Heart left ventricle (tissue), 16 donors: ENCODE measurements around the gene ZNF354C. TPM values are rescaled to one million over a fixed set of nuclear protein-coding genes. Genes with fewer than 3 reads are reported as not detected.

Experiments
- ATAC-seq, 4 donors: fragments of 200-7000 bp; cut with Tn5 transposase; one replicate each; pipeline ENCODE4 v1.9.1; 2020 to 2022; ENCODE audit warnings: moderate library complexity in 4 of 4, mild to moderate bottlenecking in 3 of 4, moderate number of reproducible peaks in 1 of 4
- DNase-seq, 5 donors: peaks; one replicate each; pipeline ENCODE4 v3.0.0-alpha.2; 2020
- H3K27ac ChIP-seq, 12 donors: fragments of 200-600 bp; sonication (generic) in 4 of 12; one replicate each; pipeline versions ENCODE4 v1.5.0 to v1.8.0; 2016 to 2022; ENCODE audit warnings: mild to moderate bottlenecking in 2 of 12
- H3K27me3 ChIP-seq, 9 donors: fragments of 200-600 bp; sonication (generic) in 2 of 9; one replicate each; pipeline versions ENCODE4 v1.5.1 to v1.8.0; 2016 to 2022; ENCODE audit warnings: mild to moderate bottlenecking in 3 of 9
- H3K36me3 ChIP-seq, 9 donors: fragments of 200-600 bp; sonication (generic) in 2 of 9; one replicate each; pipeline versions ENCODE4 v1.5.0 to v1.8.0; 2018 to 2022; ENCODE audit warnings: mild to moderate bottlenecking in 2 of 9
- H3K4me1 ChIP-seq, 12 donors: fragments of 200-600 bp; sonication (generic) in 4 of 12; one replicate each; pipeline versions ENCODE4 v1.5.0 to v1.8.0; 2016 to 2022; ENCODE audit warnings: mild to moderate bottlenecking in 3 of 12
- H3K4me3 ChIP-seq, 12 donors: fragments of 200-600 bp; sonication (generic) in 4 of 12; one replicate each; pipeline versions ENCODE4 v1.5.0 to v1.8.0; 2017 to 2022; ENCODE audit warnings: mild to moderate bottlenecking in 9 of 12, moderate library complexity in 4 of 12
- H3K9me3 ChIP-seq, 12 donors: fragments of 200-600 bp; sonication (generic) in 4 of 12; one replicate each; pipeline versions ENCODE4 v1.5.0 to v1.8.0; 2016 to 2022; ENCODE audit warnings: mild to moderate bottlenecking in 1 of 12
- POLR2A ChIP-seq, 2 donors: fragments of 450-650 bp; IDR thresholded peaks; one replicate each; pipeline ENCODE4 v1.6.1; 2017; ENCODE audit warnings: antibody characterized with exemption in 2 of 2, mild to moderate bottlenecking in 2 of 2, moderate library complexity in 2 of 2
- WGBS, 4 donors: extraction: QIAGEN DNeasy Blood & Tissue Kit in 2 of 4; methylation state at CpG; one replicate each; pipeline versions ENCODE4 v1.1.5 to v1.1.7; 2013 to 2018; 5-methylcytosine and 5-hydroxymethylcytosine counted together
- intact Hi-C, 10 donors: fragments of 100-400 bp; cut with DNase I; formaldehyde crosslinking; loops; one replicate each; pipeline versions ENCODE4 v1.11.1 to v1.14.2; 2022
- polyA plus RNA-seq, 2 donors: library from polyadenylated mRNA; stranded (reverse); fragments of 200-250 nt; gene quantifications; one replicate each; pipeline ENCODE4 v1.2.3, GENCODE V29; 2013
- total RNA-seq, 9 donors: library from RNA; depleted of rRNA in 2 of 9; stranded (reverse); fragments of >200 nt in 2 of 9; fragmentation: NEBNext Ultra II Directional in 3 of 9; extraction: Animal tissue kit (Norgen Biotek cat#: 25700) in 3 of 9; gene quantifications; one replicate each; pipeline versions ENCODE4 v1.1.0 to v1.2.4, GENCODE V29; 2016 to 2023
- TF ChIP-seq, protein P1 (sequence below), 12 donors: fragments of 200-600 bp; sonication (generic) in 4 of 12; IDR thresholded peaks; one replicate each; pipeline versions ENCODE4 v1.5.0 to v1.8.0; 2018 to 2022; ENCODE audit warnings: antibody characterized with exemption in 12 of 12, mild to moderate bottlenecking in 5 of 12
- donor health status: ischemic (EF 13 %, LVEDD 7.1; RV severe dilation, severe dysfunction).
- donor health status: healthy with polysubstance abuse.
- donor health status: DM: no; HTN: yes; CAD: no.
- donor health status: DM: no; HTN: no; CAD: no.
- donor health status: ischemic (EF 25% LVEDD 6.9; RV normal size, moderate dysfunction).
- donor health status: ischemic (EF 25% LVEDD 5.7; RV mildly dilated, moderate dysfunction).
- donor health status: healthy.
- donor health status: DM: yes; HTN: yes; CAD: no.
- donor health status: ischemic (EF 35%, LVEDD 5.7; RV mildly dilated, moderate dysfunction).
- donor health status: nonischemic (EF 11% LVEDD 7.7; RV severe dilation, severe dysfunction).
- donor health status: DM: yes; HTN: yes; CAD: no.
- donor health status: PGD.
- donor health status: ischemic (EF 29% LVEDD 5.4; RV normal size, mild dysfunction).
- donor health status: nonischemic (EF 23%, LVEDD 6.1; RV moderate dilation, normal function).

Gene ZNF354C
- total and polyA plus RNA-seq, 11 donors: 1.3 to 5.7 (median 3.9) TPM

DNA sequence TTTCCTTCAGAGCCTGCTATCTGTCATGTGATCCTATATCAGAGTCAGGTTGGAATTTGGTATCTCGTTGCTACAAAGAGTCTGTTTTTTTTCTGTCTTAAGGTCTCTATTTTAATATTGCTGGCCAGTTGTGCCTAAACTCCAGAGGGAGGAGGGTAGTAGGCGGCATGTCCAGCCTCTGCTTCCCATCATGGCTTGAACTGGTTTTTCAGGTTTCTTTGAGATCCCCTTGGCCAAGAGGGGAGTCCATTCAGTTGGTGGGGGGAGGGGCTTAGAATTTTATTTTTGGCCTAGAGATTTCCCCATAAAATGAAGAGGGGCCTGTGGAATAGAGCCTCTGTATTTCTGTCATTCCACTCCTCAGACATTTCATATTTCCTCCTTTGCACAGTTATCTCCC lies 15.4 kb upstream of the ZNF354C start:
- no peak for DNase-seq
- Histone ChIP-seq H3K4me1 (no peaks in the 10 kb centered on the region), H3K36me3 (no peaks in the 10 kb centered on the region), H3K9me3 (peaks cover 0 to 36% (median under 1%) of the 10 kb centered on the region in 12 donors), H3K4me3 (no peak overlapping the region), H3K27ac (no peak overlapping the region), H3K27me3 (no peaks in the 10 kb centered on the region)
- 71 to 79% (median 75%) methylated on average over 2 of the region's 2 CpGs for WGBS, 4 donors
- TF ChIP-seq, protein P1, sequence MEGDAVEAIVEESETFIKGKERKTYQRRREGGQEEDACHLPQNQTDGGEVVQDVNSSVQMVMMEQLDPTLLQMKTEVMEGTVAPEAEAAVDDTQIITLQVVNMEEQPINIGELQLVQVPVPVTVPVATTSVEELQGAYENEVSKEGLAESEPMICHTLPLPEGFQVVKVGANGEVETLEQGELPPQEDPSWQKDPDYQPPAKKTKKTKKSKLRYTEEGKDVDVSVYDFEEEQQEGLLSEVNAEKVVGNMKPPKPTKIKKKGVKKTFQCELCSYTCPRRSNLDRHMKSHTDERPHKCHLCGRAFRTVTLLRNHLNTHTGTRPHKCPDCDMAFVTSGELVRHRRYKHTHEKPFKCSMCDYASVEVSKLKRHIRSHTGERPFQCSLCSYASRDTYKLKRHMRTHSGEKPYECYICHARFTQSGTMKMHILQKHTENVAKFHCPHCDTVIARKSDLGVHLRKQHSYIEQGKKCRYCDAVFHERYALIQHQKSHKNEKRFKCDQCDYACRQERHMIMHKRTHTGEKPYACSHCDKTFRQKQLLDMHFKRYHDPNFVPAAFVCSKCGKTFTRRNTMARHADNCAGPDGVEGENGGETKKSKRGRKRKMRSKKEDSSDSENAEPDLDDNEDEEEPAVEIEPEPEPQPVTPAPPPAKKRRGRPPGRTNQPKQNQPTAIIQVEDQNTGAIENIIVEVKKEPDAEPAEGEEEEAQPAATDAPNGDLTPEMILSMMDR (IDR thresholded peaks at IDR 0.05): no peak
- no peak for TF ChIP-seq POLR2A (IDR thresholded peaks at IDR 0.05)
- intact Hi-C loops: no loop called here
- no peak for ATAC-seq

DNA sequence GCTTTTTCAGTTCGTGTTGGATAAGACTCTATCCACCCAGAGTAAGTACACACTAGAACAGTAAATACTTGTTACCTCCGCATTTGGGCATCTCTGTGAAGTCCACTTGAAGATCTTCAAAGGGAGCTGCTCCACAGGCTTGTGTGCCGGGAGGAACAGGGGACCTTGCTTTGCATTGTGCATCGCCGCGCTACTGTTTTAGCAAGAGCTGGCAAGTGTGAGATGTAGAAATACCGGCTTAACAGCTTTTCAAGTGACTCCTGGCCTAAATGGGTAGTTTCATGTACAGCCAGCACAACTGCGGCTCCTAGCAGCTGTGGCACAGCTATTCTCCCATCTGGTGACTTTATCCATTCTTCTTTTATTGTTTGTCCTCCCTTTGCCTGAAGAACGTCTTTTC lies 8.4 kb upstream of the ZNF354C start:
- no peak for DNase-seq
- H3K9me3 ChIP-seq: peaks cover 0 to 12% (median 0%) of the 10 kb centered on the region in 12 donors
- H3K4me3 ChIP-seq: no peak overlapping the region
- TF ChIP-seq, protein P1 (IDR thresholded peaks at IDR 0.05): no peak
- TF ChIP-seq POLR2A (IDR thresholded peaks at IDR 0.05): no peak
- no peak for ATAC-seq
- H3K27me3 ChIP-seq: no peaks in the 10 kb centered on the region
- 87 to 91% (median 89%) methylated on average over 9 of the region's 9 CpGs for WGBS, 4 donors
- H3K36me3 ChIP-seq: no peaks in the 10 kb centered on the region
- intact Hi-C loops: no loop called here
- H3K27ac ChIP-seq: no peak overlapping the region
- H3K4me1 ChIP-seq: no peaks in the 10 kb centered on the region

DNA sequence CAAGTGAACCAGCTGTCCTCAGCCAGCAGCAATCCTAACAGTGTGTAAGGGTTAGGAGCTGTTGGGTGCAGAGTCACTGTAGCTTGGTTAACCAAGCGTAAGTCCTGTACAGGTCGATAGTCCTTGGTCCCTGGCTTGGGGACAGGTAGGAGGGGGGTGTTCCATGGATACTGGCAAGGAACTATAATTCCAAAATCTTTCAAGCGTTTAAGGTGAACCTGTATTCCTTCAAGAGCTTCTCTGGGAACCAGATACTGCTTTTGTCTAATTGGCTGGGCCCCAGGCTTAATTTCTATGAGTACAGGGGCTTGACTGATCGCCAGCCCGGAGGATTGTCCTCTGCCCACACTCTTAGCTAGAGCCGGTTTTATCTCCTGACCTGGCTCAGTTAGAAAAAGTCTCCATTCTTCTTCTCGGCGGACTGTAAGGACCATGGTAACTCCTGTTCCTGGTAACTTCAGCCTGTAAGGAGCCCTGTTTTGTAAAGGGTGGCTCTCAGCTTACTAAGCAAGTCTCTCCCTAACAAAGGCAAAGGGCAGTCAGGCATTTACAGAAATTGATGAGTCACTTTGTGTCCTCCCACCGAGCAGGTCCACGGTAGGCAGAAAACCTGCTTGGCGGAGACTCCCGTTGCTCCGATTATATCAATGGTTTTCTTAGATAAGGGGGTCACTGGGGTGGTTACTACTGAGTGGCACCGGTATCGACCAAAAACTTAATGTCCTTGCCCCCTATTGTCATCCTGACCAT lies 6.0 kb upstream of the ZNF354C start:
- intact Hi-C loops: no loop called here
- Histone ChIP-seq H3K9me3 (peaks cover 0 to 6% (median 0%) of the 10 kb centered on the region in 12 donors), H3K36me3 (no peaks in the 10 kb centered on the region), H3K4me1 (no peaks in the 10 kb centered on the region), H3K27ac (no peak overlapping the region), H3K4me3 (no peak overlapping the region), H3K27me3 (no peaks in the 10 kb centered on the region)
- DNase-seq: no peak
- no peak for ATAC-seq
- TF ChIP-seq, protein P1 (IDR thresholded peaks at IDR 0.05): no peak
- TF ChIP-seq POLR2A (IDR thresholded peaks at IDR 0.05): no peak
- 84 to 89% (median 87%) methylated on average over 15 of the region's 15 CpGs for WGBS, 4 donors

DNA sequence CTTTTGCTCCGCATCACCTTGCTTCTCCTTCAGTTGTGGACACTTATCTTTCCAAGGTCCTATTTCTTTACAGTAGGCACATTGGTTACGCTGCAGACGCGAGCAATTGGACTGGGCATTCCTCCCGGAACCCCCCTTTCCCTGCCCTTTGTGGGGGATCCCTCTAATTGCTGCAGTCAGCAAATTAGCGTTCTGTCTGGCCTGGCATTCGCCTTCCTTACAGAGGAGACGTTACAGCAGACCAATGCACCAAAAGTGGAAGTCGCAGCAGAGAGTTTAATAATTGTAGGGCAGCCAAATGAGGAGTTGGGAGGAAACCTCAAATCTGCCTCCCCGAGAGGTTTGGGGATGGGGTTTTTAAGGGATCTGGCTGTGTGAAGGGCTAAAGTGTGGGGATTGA lies 5.3 kb upstream of the ZNF354C start:
- DNase-seq (no peak), ATAC-seq (no peak)
- H3K4me1 ChIP-seq: peaks cover 0 to 5% (median 0%) of the 10 kb centered on the region in 12 donors
- H3K9me3 ChIP-seq: peaks cover 0 to 6% (median 0%) of the 10 kb centered on the region in 12 donors
- no peaks in the 10 kb centered on the region for H3K27me3 ChIP-seq
- H3K27ac ChIP-seq: no peak overlapping the region
- no peak overlapping the region for H3K4me3 ChIP-seq
- 83 to 89% (median 88%) methylated on average over 10 of the region's 10 CpGs for whole genome bisulfite sequencing, 4 donors
- no peaks in the 10 kb centered on the region for H3K36me3 ChIP-seq
- intact Hi-C loops: loop anchor here in 1 of 10 donors (5.0 kb wide), 1 partner anchor 328 kb away; no protein-coding TSS in a partner anchor
- TF ChIP-seq, protein P1 (IDR thresholded peaks at IDR 0.05): no peak
- no peak for TF ChIP-seq POLR2A (IDR thresholded peaks at IDR 0.05)
